GM10248 (cell line): ENCODE results near the gene TRIM31.

Experiments used
- CTCF ChIA-PET: fragments of 300-600 bp; sonication (Branson Sonifier 250); formaldehyde crosslinking; extraction: SDS; loops from one replicate; lab custom pipeline; 2021; ENCODE audit warnings: antibody characterized with exemption; lab: Yijun Ruan, JAX
- POLR2A ChIA-PET: fragments of 350-650 bp; sonication (Branson Sonifier 250); formaldehyde crosslinking; extraction: SDS; loops from one replicate; lab custom pipeline; 2020; ENCODE audit warnings: antibody characterized with exemption; lab: Yijun Ruan, JAX
- DNase-seq: peaks from one replicate; pipeline ENCODE4 v3.0.0; 2012; ENCODE audit errors: extremely low spot score
- TF ChIP-seq, protein P1 (sequence below): IDR thresholded peaks from 2 replicates; pipeline ENCODE4 v1.5.1; 2012; ENCODE audit warnings: mild to moderate bottlenecking, low read depth; ENCODE audit errors: extremely low read depth, missing control alignments, control extremely low read depth

The TRIM31 gene

DNA sequence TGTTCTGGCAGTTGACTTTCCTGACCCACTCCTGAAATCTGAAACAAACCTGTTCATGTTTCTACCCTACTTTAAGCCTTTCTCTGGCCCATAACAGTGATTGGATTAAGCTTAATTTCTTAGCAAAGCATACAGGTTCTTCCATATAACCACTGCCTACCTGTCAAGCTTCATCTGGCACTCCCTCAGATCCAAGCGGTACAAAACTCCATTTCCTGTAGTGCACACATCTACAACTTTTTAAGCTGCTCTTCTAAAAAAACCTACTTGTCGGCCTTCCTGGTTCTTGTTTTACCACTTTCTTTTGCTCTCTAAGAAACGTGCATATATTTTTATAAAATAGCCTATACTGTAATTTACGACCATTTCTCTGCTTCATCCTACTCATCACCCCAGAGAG lies 46.8 kb downstream of the TRIM31 start:
- ChIA-PET POLR2A (no interaction called here), CTCF (interaction anchor here (0.9 to 1.8 kb wide), 4 partner anchors 65 to 416 kb away, joined by 3 to 8 read pairs (median 4); no protein-coding TSS in a partner anchor)

DNA sequence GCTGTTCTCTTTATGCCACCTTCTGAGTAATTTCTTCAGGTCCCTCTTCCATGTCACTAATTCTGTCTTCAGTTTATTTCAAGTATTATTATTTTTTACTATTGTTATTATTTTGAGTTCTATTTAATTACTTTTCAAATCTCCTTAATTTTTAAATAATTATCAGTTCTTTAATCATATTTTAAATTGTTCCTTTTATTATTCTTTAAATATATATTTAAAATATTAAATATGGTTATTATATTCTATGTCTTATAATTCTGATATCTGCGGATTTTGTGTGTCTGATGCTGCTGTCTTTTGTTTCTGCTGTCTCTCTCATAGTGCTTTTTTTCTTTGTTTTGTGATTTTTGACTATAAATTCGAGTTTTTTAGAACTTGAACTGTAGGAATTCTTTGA lies 49.6 kb downstream of the TRIM31 start:
- TF ChIP-seq, protein P1, sequence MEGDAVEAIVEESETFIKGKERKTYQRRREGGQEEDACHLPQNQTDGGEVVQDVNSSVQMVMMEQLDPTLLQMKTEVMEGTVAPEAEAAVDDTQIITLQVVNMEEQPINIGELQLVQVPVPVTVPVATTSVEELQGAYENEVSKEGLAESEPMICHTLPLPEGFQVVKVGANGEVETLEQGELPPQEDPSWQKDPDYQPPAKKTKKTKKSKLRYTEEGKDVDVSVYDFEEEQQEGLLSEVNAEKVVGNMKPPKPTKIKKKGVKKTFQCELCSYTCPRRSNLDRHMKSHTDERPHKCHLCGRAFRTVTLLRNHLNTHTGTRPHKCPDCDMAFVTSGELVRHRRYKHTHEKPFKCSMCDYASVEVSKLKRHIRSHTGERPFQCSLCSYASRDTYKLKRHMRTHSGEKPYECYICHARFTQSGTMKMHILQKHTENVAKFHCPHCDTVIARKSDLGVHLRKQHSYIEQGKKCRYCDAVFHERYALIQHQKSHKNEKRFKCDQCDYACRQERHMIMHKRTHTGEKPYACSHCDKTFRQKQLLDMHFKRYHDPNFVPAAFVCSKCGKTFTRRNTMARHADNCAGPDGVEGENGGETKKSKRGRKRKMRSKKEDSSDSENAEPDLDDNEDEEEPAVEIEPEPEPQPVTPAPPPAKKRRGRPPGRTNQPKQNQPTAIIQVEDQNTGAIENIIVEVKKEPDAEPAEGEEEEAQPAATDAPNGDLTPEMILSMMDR: no peak
- DNase-seq: no peak
- ChIA-PET POLR2A (no interaction called here), CTCF (no interaction called here)

More for the DNA sequence above, 46.8 kb downstream of the TRIM31 start:
- DNase-seq: no peak
- TF ChIP-seq, protein P1: no peak

DNA sequence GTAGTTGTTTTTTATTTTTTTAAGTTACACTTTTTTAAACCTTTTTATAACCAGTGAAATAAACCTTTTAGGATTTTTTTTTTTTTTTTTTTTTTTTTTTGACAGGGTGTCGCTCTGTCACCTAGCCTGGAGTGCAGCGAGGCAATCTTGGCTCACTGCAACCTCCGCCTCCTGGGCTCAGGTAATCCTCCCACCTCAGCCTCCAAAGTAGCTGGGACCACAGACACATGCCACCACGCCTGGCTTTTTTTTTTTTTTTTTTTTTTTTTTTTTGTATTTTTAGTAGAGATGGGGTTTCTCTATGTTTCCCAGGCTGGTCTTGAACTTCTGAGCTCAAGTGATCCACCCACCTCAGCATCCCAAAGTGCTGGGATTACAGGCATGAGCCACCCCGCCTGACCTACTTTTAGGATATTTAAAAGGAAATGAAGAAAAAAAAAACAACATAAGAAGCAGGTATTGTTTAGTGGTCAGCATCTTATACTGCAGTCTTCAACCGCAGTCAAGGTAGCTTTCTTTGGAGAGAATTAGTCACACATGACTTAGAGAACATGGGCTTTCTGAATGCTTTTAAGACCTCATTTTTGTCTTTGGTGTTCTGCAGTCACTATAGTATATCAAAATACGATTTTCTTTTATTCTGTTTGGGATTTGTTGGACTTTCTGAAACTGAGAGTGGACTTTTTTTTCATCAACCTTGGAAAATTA lies 50.3 kb downstream of the TRIM31 start:
- POLR2A ChIA-PET: no interaction called here
- TF ChIP-seq, protein P1: no peak
- DNase-seq: no peak
- CTCF ChIA-PET: no interaction called here

DNA sequence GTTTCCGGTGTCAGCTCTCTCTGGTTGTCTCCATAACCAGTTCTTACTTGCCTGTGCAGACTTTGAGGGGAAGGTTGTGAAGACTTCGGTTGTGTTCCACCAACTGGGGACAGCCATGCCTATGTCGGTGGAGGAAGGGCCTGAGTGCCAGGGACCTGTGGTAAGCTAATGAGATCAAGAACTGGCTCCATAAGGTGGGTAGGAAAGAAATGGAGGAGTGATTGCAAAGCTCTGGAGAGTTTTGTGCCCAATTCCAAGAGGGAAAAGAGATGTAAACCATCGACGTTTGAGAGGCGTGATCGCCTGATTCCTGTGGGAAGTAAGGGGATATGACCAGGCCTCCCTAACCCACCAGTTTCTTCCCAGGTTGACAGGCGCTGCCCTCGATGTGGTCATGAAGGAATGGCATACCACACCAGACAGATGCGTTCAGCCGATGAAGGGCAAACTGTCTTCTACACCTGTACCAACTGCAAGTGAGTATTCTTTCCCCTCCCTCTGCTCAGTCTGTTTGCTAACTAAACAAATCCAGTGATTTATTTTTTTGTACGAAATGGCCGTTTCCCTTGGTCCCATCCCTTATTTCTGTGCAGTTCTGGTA lies 50.9 kb downstream of the TRIM31 start:
- ChIA-PET POLR2A (no interaction called here), CTCF (interaction anchor here (0.8 to 3.3 kb wide), 4 partner anchors 8 to 69 kb away, joined by 3 to 11 read pairs (median 3); no protein-coding TSS in a partner anchor)
- TF ChIP-seq, protein P1: no peak
- no peak for DNase-seq

DNA sequence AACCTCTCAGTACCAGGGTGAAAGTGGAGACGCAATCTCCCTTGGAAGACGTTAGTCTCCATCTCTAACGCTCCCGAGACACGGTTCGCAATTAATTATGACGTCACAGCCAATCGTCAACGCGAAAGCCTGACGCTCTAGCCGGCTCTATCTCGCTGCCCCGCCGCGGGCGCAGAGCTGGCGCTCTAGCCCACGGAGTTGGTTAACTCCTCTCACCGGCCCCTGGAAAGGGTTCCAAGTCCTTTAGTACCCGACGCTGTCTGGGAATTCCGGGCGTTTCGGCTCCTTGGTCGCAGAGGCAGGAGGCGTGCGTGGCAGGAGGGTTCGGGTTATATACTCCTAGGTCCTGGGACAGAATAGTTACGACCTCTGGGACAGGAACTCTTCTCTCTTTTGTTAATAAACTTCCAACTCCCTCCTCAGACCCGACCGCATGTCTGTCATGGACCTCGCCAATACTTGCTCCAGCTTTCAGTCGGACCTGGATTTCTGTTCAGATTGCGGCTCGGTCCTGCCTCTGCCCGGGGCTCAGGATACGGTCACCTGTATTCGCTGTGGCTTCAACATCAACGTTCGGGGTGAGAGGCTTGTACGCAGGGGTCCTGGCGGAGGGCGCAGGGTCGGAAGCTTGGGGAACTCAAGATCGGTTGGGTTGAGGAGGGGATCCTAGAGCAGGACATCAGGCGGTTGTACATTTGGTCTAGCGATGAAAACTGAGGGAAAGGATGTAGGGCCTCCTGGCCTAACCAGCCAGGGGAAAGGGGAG lies 51.6 kb downstream of the TRIM31 start, which contains the start of gene POLR1H:
Gene POLR1H (plus strand): TSS at position 174 of the 766 bp plus-strand sequence. CDS start 260 bp downstream, at position 434.
- peak; percentile 92 for DNase-seq
- CTCF ChIA-PET: interaction anchor here (0.7 to 3.3 kb wide), 7 partner anchors 9 to 334 kb away, joined by 3 to 11 read pairs (median 3); no protein-coding TSS in a partner anchor
- POLR2A ChIA-PET: interaction anchor here (0.8 kb wide), 1 partner anchor 9 kb away, joined by 3 read pairs; no protein-coding TSS in a partner anchor
- TF ChIP-seq, protein P1: no peak

DNA sequence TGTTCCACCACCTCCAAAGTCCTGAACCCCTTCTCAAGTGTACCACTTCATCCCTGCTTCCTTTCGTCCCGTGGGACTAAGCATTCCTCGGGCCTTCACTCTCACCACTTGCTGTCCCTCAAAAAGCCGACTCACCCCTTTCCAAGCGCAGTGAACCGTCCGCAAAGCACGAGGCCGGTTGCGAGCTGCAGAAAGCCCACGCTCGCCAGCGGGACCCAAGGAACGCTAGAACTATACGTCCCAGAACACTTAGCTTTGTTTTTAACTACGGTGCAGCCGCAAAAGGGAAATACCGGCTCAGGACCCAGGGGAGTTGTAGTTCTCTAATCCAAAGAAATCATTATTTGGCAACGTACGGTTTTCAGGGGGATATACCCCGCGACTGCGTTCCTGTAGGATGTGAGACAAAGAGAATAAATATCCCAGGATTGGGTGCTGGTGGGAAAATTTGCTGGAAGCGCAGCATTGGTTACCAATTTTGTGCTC lies 52.2 kb downstream of the TRIM31 start:
- TF ChIP-seq, protein P1: no peak
- ChIA-PET CTCF (interaction anchor here (0.7 to 3.3 kb wide), 8 partner anchors 16 to 411 kb away, joined by 3 to 11 read pairs (median 3); no protein-coding TSS in a partner anchor), POLR2A (interaction anchor here (0.8 kb wide), 1 partner anchor 10 kb away, joined by 3 read pairs; no protein-coding TSS in a partner anchor)
- DNase-seq: no peak
